ENCODE results near the gene NEK11.
"Not testable (repeated sequence)": the region's sequence is repeated elsewhere in the genome, so short reads cannot be mapped to it uniquely, and the experiment has no call there.

Gene NEK11

DNA sequence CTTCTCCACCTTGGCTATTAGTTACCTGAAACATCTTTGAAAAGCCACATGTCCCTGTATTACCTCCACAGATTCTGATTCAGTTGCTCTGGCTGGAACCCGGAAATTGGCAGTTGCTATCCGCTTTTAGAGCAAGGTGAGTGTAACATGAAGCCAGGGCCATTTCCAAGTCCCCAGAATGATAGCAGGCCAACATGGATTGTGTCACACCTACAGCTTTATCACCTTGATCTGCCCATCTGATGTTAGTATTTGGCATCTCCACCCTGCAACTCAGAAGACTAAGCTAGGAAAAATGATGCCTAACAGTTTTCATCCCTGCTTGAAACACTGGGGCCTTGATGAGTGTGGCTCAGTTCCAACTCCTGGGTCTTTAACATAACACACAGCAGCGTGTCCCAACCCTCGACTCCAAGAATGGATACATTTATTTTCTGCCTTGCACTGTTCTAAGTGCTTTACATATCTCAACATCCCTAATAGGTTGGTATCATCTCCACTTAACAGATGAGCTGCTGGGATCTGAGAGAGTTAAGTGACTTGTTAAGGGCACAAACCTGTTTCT, 333.6 kb downstream of the NEK11 start:
- no peak for ATAC-seq

DNA sequence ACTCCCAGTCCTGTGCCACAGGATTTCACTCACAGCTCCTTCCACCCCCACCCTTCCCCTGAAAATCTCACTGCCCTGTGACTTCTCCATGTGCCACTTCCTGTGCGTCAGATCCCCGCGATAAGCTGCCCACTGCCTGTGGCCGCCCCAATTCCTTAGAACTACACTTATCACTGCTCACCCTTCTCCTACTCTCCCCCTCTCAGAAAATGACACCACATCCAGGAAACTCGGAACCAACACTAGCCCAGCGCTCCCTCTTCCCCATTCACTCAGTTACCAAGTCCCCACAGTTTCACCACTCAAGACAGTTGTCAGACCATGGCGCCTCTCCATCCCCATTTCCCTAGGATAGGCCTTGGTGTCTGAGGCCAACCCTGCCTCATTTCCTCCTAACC, 334.4 kb downstream of the NEK11 start:
- peaks cover 19% of the 10 kb centered on the region for H3K4me1 Mint-ChIP-seq
- peak overlapping the region; percentile 84 for H3K4me3 Mint-ChIP-seq
- not testable (repeated sequence) for ATAC-seq, H3K9me3 Mint-ChIP-seq, H3K36me3 Mint-ChIP-seq
- H3K27ac Mint-ChIP-seq: peak overlapping the region; percentile 64
- peaks cover 42% of the 10 kb centered on the region for H3K27me3 Mint-ChIP-seq

More for the DNA sequence above, 333.6 kb downstream of the NEK11 start:
- Mint-ChIP-seq H3K9me3 (no peaks in the 10 kb centered on the region), H3K4me3 (no peak overlapping the region), H3K27ac (no peak overlapping the region), H3K27me3 (peaks cover 42% of the 10 kb centered on the region), H3K4me1 (peaks cover 19% of the 10 kb centered on the region), H3K36me3 (peaks cover 5% of the 10 kb centered on the region)

DNA sequence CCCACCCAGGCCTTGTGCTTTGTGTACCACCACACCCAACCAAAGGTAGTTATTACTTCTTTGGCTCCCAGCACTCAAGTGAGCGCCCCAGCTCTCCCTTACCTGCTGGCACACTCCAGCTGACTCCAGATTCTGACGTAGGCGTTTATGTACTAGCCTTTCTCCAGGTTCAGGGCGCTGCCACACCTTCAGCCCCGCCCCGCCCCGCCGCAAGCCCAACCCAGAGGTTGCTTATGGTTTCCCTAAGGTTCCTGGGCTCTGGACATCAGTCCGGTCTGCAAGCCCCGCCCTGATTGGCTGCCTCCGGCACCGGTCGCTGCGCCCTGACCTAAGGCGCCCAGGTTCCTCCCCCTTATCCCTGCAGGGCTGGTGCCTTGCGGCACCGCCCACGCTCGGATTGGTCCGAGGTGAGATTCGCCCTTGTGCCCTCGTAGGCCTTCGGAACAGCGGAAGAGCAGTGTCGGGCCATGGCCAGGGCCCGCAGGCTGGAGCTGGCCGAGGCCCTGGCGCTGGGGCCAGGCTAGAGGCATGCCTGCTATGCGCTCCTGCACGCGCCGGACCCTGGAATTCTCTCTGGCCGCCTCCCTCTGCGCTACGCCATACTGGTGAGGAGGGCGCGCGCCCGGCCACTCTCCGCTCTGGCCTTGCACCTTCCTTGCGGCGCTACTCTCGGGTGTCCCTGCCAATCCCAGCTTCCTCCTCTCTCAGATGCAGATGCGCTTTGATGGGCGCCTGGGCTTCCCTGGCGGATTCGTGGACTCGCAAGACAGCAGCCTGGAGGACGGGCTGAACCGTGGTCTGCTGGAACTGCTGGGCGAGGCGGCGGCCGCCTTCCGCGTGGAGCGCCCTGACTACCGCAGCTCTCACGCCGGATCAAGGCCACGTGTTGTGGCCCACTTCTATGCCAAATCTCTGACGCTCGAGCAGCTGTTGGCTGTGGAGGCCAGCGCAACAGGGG, 335.1 kb downstream of the NEK11 start:
- ATAC-seq: peak; percentile 88
- H3K4me1 Mint-ChIP-seq: peaks cover 19% of the 10 kb centered on the region

DNA sequence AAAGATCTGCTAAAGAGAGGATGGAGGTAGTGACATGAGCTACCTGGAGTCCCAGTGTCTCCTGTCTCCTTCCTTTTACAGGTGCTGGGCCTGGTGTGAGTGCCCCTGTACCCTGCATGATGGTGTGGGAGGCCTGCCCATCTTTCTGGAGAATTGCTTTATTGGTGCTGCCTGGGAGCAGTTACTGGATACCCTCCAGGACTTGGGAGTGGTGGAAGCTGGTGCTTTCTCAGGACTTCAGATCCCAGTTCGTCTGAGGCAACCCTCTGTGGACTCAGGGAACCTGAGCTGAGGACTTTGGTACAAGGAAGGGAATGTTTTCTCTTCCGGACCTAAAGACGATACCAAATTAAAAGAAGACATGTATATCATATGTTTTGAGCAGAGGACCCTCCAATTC, 336.6 kb downstream of the NEK11 start:
- Mint-ChIP-seq H3K9me3 (no peaks in the 10 kb centered on the region), H3K4me1 (peaks cover 19% of the 10 kb centered on the region), H3K27ac (no peak overlapping the region), H3K36me3 (no peaks in the 10 kb centered on the region), H3K27me3 (peaks cover 34% of the 10 kb centered on the region), H3K4me3 (no peak overlapping the region)
- ATAC-seq: no peak

More for the DNA sequence above, 335.1 kb downstream of the NEK11 start:
- Mint-ChIP-seq H3K27ac (peak overlapping the region; percentile 64), H3K27me3 (peaks cover 36% of the 10 kb centered on the region), H3K36me3 (peaks cover 1% of the 10 kb centered on the region), H3K9me3 (no peaks in the 10 kb centered on the region), H3K4me3 (peak overlapping the region; percentile 84)

DNA sequence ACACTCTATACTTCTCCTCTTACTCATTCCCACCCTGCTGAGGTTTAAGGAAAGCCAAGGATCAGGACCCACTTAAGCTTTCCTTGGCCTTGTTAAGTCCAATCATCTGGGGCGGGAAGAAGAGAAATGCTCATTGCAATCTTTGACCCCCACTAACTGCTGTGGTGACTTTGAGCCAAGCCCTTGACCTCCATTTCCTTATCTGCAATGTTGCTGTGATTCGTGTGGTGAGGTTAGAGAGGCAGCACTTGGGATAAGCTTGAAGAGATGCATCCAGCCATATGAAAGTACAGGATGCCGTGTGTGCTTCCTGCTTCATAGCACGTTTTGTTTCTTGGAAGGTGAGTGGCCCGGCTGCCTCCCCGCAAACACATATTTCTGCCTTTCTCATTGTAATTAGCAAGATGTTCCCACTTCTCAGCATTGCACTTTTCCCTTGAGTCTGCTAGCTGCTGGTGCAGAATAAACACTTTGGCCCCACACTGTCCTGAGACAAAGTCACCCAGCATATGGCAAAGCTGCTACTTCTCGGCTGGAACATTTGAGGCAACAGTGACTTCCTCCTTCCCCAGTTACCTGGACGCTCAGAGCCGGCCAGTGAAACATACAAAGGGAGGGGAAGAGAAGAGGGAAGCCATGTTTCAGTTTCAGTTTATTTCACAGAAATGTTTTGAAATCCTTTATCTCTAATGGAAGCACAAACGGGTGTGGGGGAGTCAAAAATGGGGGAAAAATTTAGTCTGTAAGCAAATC, 344.4 kb downstream of the NEK11 start:
- Mint-ChIP-seq H3K27me3 (no peaks in the 10 kb centered on the region), H3K4me1 (peaks cover 8% of the 10 kb centered on the region), H3K4me3 (no peak overlapping the region), H3K27ac (peak overlapping the region; percentile 28), H3K9me3 (no peaks in the 10 kb centered on the region), H3K36me3 (peaks cover 6% of the 10 kb centered on the region)
- ATAC-seq: no peak

DNA sequence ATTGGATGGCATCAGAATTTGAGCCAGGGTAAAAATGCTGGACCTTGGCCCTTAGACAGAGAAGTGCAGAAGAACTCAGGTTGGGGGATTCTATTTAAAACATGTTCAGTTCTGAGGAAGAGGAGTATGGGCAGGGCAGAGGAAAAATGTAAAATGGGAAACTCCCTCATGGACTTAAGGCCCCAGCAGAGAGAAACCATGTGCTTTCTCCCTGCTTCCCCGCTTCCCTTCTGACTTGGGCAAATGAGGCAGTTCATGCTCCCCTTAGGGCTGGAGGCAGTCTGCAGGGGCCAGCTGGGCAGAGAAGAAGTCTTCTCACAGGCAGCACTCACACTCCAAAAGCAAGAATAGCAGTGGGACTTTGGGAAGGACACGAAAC, 345.0 kb downstream of the NEK11 start:
- Mint-ChIP-seq H3K27ac (peak overlapping the region; percentile 28), H3K27me3 (no peaks in the 10 kb centered on the region), H3K36me3 (peaks cover 6% of the 10 kb centered on the region), H3K4me3 (no peak overlapping the region), H3K9me3 (no peaks in the 10 kb centered on the region), H3K4me1 (peaks cover 8% of the 10 kb centered on the region)
- ATAC-seq: peak; percentile 34

DNA sequence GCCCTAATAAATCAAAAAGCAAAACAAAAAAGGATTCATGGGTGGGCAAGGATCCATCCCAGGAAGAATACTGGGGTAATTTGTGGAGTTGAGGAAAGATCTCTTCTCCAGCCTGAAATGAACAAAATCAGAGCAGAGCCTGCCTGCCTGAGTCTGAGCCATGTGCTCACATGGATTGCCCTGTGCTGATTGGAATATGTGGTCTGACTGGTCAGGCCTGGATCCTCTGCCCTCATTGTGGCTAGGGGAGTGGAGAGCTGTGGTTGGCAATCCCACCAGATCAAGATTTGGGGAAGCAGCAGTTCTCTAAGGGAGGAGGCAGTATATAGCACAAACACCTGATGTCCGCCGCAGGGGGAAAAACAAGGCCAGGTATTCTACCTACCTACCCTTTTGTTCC, 348.1 kb downstream of the NEK11 start:
- Mint-ChIP-seq H3K9me3 (no peaks in the 10 kb centered on the region), H3K4me1 (peaks cover 8% of the 10 kb centered on the region), H3K36me3 (peaks cover 6% of the 10 kb centered on the region), H3K27ac (no peak overlapping the region), H3K27me3 (no peaks in the 10 kb centered on the region), H3K4me3 (no peak overlapping the region)
- ATAC-seq: no peak

DNA sequence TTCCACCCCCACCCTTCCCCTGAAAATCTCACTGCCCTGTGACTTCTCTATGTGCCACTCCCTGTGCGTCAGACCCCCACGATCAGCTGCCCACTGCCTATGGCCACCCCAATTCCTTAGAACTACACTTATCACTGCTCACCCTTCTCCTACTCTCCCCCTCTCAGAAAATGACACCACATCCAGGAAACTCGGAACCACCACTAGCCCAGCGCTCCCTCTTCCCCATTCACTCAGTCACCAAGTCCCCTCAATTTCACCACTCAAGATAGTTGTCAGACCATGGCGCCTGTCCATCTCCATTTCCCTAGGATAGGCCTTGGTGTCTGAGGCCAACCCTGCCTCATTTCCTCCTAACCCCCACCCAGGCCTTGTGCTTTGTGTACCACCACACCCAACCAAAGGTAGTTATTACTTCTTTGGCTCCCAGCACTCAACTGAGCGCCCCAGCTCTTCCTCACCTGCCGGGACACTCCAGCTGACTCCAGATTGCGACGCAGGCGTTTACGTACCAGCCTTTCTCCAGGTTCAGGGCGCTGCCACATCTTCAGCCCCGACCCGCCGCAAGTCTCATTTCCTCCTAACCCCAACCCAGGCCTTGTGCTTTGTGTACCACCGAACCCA, 354.3 kb downstream of the NEK11 start:
- not testable (repeated sequence) for H3K9me3 Mint-ChIP-seq, H3K27me3 Mint-ChIP-seq, ATAC-seq
- Mint-ChIP-seq H3K4me3 (peak overlapping the region; percentile 95), H3K36me3 (peaks cover 18% of the 10 kb centered on the region), H3K4me1 (peaks cover 37% of the 10 kb centered on the region), H3K27ac (peak overlapping the region; percentile 90)

DNA sequence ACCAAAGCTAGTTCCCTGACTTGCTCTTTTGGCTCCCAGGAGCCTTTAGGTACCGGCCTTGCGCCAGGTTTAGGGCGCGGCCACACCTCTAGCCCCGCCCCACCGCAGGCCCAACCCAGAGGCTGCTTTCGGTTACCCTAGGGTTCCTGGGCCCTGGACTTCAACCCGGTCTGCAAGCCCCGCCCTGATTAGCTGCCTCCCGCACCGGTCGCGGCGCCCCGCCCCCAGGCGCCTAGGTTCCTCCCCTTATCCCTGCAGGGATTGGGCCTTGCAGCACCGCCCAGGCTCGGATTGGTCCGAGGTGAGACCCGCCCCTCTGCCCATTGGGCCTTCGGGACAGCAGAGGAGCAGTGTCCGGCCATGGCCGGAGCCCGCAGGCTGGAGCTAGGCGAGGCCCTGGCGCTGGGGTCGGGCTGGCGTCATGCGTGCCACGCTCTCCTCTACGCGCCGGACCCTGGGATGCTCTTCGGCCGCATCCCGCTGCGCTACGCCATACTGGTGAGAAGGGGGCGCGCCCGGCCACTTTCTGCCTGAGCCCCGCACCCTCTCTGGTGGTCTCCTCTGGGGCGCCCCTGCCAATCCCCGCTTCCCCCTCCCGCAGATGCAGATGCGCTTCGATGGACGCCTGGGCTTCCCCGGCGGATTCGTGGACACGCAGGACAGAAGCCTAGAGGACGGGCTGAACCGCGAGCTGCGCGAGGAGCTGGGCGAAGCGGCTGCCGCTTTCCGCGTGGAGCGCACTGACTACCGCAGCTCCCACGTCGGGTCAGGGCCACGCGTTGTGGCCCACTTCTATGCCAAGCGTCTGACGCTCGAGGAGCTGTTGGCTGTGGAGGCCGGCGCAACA, 355.0 kb downstream of the NEK11 start, which contains the start of gene NUDT16:
TSS of gene NUDT16 (plus strand) at position 330 of the 847 bp plus-strand sequence. CDS start at position 361, 31 bp downstream.
- Mint-ChIP-seq H3K9me3 (no peaks in the 10 kb centered on the region), H3K4me3 (peak within 1 kb of the TSS; percentile 95)

DNA sequence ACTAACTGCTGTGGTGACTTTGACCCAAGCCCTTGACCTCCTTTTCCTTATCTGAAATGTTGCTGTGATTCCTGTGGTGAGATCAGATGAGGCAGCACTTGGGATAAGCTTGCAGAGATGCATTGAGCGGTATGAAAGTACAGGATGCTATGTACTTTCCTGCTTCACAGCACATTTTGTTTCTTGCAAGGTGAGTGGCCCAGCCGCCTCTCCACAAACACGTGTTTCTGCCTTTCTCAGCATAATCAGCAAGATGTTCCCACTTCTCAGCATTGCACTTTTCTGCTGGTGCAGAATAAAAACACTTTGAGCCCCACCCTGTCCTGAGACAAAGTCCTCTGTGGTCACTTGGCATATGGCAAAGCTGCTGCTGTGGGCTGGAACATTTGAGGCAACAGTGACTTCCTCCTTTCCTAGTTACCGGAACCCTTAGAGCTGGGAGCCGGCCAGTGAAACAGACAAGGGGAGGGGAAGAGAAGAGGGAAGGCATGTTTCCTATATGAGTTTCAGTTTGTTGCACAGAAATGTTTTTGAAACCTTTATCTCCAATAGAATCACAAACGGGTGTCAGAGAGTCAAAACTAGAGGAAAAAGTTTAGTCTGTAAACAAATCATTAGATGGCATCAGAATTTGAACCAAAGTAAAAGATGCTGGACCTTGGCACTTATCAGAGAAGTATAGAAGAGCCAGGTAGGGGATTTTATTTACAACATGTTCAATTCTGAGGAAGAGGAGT, 359.9 kb downstream of the NEK11 start:
- Mint-ChIP-seq H3K4me3 (no peak overlapping the region), H3K9me3 (no peaks in the 10 kb centered on the region), H3K27me3 (no peaks in the 10 kb centered on the region), H3K27ac (no peak overlapping the region), H3K36me3 (peaks cover 18% of the 10 kb centered on the region), H3K4me1 (peaks cover 37% of the 10 kb centered on the region)
- peak; percentile 12 for ATAC-seq

More for the DNA sequence above, 355.0 kb downstream of the NEK11 start, which contains the start of gene NUDT16:
- ATAC-seq: peak; percentile 100
- H3K4me1 Mint-ChIP-seq: peaks cover 44% of the 10 kb centered on the region
- peaks cover 18% of the 10 kb centered on the region for H3K36me3 Mint-ChIP-seq
- H3K27me3 Mint-ChIP-seq: no peaks in the 10 kb centered on the region
- H3K27ac Mint-ChIP-seq: peak within 1 kb of the TSS; percentile 90

DNA sequence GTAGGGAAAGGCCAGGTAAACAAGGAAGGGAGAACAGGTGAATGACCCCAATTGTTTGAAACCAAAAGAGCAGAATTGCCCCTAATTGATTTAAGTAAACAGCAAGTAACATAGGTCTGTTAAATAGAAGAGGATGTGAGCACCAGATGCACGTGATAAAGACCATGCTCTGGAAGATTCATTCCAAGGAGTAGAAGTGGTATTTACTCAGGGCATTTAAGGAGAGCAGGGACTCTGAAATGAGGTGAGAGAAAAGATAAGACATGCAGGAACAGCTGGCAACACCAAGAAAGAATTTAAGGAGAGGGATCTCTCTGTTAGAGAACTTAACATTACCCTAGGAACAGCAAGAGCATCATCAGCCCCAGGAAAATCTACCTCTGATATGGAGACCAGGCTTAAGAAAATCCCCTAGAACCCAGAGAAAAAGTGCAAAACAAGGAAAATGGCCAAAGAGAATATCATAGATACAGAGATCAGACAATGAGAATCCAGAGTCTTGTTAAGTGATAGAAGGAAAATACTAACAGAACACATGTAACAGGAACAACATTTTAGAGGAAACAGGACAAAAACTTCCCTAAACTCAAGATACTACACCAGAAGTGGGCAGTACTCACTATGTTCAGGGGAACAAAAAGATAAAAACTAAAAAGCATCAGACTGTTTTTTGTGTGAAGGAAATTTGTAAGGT, 361.3 kb downstream of the NEK11 start:
- no peaks in the 10 kb centered on the region for H3K9me3 Mint-ChIP-seq
- peaks cover 18% of the 10 kb centered on the region for H3K36me3 Mint-ChIP-seq
- H3K4me1 Mint-ChIP-seq: peaks cover 28% of the 10 kb centered on the region
- H3K27me3 Mint-ChIP-seq: no peaks in the 10 kb centered on the region
- no peak for ATAC-seq
- H3K4me3 Mint-ChIP-seq: no peak overlapping the region
- H3K27ac Mint-ChIP-seq: no peak overlapping the region

DNA sequence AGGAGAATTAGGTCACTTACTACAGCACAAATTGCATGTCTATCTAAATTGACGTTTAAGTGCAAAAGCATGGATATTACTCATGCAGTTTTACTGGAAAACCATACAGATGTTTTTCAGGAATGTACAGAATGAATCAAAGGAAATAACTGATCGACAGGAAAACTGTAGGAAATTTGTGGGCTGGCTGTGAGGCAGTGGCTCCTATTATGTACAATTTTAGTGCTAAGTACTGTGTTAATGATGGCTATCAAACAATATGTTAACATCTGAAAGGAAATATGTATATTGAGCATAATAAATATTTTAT, 361.8 kb downstream of the NEK11 start:
- Mint-ChIP-seq H3K4me3 (no peak overlapping the region), H3K4me1 (peaks cover 27% of the 10 kb centered on the region), H3K36me3 (peaks cover 18% of the 10 kb centered on the region), H3K27ac (no peak overlapping the region), H3K9me3 (no peaks in the 10 kb centered on the region), H3K27me3 (no peaks in the 10 kb centered on the region)
- ATAC-seq: no peak

DNA sequence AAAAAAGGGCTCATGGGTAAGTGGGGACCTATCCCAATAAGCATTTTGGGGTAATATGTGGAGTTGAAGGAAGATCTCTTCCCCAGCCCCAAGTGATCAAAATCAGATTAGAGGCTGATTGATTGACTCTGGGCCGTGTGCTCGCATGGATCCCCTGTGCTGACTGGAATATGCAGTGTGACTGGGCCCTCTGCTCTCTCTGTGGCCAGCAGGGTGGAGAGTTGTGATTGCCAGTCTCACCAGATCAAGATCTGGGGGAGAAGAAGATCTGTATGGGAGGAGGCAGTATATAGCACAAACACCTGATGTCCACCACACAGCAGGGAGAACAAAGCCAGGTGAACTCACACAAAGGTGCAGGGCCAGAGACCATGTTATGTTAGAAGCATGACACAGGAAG, 363.7 kb downstream of the NEK11 start:
- ATAC-seq: no peak
- Mint-ChIP-seq H3K4me3 (no peak overlapping the region), H3K36me3 (peaks cover 1% of the 10 kb centered on the region), H3K27me3 (no peaks in the 10 kb centered on the region), H3K27ac (no peak overlapping the region), H3K4me1 (peaks cover 14% of the 10 kb centered on the region), H3K9me3 (no peaks in the 10 kb centered on the region)

All from stimulated activated memory B cell treated with anti-CD40 and anti-IgM and Interleukin-4, amounts not matched to agents 10 μg/mL and 1 μg/mL and 100 μg/mL, for 72 hours (primary cell).